Stimulated activated CD4-positive, alpha-beta T cell treated with anti-CD3 and anti-CD28 coated beads, TNF-alpha, amount 100 ng/mL, for 24 hours (primary cell): ENCODE results near the gene FAM20A.

ENCODE experiments used
- DNase-seq, 3 experiments: peaks; one replicate each; pipeline ENCODE4 v3.0.0-alpha.2; 2020; ENCODE audit warnings: low read depth in 3 of 3

Gene FAM20A

DNA sequence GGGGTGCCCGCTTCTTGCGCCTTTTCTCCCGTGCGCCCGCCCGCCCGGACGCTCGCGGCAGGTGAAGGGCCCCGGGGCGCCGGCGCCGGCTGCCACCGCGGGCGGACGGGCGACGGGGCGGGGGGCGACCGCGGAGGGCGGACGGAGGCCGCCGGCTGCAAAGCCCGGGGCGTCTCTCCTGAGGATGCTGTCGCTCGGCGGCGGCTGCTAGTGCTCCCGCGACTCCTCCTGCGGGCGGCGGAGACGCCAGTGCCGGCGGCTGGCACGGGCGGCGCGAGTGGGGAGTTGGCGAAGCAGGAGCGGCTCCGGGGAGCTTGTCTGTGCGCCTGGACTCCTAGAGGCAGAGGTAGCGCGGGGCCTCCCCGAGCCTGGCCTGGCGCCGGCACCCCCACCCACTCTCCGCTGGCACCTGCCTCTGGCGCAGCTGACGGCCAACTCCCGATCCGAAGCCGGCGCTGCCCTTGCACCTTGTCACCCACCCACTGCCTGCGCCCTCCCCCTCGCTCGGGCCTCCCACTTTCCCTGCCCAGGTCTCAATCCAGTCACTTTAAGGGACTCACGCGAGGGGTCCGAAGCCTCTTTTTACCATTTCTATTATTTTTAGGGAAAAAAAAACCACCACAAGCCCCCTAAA is at the start of gene FAM20A:
FAM20A (minus strand) TSS at position 437 of the 634 bp plus-strand sequence. CDS start 701 bp downstream, outside the sequence.
- DNase-seq = peak in 1 of 3 experiments; percentile 2

DNA sequence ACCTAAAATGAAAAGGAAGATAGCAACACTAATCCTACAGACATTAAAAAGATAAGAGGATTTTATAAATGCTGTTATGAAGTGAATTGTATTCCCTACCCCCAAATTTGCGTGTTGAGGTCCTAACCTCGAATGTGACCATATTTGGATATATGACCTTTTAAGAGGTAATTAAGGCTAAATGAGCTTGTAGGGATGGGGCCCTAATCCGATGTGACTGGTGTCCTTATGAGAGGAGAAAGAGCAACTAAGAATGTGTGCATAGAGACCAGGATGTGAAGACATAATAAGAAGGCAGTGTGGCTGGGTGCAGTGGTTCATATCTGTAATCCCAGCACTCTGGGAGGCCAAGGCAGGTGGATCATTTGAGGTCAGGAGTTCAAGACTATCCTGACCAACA is 48.2 kb upstream of the FAM20A start:
- no peak for DNase-seq

DNA sequence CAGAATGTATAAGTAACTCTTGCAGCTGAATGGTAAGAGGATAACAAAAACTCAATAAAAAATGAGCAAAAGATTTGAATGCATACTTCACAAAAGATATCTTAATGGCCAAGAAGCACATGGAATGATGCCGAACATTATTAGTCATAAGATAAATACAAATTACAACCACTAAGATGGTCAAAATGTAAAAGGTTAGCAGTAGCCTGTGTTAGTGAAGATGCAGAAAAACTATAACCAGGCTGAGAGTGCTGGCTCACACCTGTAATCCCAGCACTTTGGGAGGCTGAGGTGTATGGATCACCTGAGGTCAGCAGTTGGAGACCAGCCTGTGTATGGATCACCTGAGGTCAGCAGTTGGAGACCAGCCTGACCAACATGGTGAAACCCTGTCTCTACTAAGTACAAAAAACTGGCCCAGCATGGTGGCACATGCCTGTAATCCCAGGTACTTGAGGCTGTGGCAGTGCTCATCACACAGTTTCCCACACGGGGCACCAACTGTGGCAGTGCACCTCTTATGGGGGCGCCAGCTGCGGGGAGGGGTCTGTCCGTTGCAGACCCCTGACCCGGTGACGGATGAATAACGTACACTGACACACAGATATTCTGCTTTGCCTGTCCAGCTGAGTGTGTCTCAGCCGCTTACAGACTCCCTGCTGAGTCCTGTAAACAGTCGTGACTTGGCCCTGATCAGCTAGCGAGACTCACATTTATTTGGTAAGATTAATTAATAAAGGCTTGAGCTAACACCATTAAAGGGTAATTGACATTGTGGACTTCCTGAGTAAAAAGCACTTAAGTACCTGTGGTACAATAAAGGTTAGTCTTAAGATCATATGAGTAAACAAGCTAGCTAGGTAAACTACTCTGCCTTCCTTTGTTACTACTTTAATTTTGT is 45.7 kb upstream of the FAM20A start:
- DNase-seq = no peak

DNA sequence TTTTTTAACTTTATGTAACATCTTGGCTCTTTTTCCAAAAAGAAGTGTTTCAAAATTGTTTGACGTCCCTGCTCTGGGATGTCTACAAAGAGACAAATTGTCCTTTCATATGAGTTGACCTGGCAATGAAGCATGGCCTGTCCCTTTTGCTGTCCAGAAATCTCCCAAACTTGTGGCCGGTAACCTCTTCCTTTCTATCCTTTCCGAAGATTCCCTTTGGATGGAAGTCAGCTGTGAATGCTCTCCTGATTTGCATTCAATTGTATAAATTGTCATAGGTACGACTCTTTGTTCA is 40.9 kb upstream of the FAM20A start:
- DNase-seq = no peak

DNA sequence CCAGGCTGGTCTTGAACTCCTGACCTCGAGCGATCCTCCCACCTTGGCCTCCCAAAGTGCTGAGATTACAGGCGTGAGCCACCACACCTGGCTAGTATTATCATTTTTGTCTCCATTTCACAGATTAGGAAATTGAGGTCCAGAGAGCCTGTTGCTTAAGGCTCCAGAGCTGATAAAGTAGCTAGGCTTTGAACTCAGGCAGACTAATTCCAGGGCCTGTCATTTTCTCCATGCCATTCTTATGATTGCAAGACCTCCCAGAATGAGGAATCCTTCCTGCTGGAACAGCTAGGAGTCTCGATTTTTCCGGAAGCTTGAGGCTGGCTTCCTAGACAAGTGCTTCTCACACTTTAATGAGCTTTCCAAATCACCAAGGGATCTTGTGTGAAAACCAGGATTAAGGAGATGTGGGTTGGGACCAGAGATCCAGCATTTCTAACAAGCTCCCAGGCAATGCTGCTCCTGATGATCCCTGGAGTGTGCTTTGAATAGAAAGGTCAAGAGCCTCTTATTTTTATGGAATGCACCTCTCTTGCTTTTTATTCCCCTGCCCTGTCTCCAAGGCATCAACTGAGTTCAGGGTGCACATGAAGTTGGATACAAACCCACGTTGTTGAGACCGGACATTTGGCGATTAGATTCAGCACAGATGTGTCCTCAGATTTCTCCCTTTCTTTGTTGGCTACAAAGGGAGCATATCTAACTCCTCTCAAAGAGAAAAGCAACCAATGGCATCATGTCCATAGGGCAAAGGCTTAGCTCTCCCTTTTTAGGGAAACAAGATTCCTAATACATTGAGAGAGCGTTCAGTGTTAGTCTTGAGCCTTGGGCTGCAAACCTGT is 40.3 kb upstream of the FAM20A start:
- no peak for DNase-seq

DNA sequence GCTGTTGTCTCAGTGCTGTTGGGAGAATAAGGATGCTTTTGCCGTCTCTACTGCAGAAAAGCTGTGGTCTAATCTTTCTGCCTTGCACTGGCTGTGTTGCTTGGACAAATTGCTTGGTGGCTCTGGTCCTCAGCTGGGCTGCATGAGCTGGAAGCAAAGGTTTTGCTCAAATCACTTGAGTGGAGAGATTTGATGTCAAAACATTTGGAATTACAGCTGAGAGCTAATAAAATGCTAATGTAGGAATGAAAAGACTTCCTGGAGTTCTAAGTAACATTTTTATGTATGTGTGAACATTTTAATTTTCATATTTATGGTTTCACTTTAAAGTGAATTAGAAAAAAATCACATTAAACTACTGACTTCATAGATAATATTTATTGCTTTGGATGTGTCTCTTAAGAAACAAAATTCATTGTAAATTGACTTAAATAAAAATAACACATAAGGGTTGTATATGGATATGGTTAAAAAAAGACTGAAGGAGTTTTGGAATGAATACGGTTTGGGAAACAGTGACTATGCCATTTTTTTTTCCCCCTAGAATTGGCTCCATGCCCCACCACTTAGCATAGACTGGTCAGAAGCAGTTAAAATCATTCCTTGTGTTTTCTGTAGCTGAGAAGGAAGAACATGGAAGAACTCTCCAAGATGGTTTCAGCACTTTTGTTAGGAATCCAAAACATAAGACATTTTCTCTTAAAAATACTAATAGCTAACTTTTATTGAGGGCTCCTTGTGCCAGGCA is 39.2 kb upstream of the FAM20A start:
- no peak for DNase-seq

DNA sequence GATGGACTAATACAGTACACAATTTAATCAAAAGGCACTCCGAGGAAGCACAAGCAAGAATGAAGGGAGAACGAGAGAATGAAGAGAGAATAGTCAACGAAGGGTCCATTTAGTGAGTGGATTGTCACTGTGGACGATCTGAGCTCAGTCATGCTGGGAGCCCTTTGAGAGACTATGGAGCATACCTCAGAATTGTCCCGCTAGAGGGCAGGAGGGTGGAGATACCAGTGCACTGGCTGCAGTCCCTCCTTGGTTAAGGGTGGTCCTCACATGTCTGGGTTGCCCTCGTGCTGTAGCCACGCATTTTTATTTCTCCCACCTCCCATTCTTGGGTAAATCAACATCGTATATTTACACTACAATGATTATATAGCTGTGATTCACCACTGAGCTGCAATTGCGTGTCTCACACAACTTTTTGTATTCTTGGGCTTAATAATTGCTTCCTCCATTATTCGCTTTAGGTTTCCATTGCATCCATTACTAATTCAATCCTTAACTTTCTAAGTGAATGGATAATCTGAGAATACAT is 33.2 kb upstream of the FAM20A start:
- no peak for DNase-seq

DNA sequence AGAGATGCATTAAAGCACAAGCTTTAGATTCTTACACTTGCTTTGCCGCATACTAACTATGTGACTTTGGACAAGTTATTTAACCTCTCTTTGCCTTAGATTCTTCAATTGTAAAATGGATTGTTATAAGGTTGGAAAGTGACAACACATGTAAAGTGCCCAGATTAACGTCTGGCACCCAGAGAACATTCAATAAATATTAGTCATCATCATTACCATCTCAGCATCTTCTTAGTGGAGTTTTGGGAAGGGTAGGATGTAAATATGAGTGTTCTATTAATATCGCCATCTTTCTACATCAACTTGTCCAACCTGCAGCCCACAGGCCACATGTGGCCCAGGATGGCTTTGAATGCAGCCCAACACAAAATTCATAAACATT is 27.4 kb upstream of the FAM20A start:
- DNase-seq = no peak

DNA sequence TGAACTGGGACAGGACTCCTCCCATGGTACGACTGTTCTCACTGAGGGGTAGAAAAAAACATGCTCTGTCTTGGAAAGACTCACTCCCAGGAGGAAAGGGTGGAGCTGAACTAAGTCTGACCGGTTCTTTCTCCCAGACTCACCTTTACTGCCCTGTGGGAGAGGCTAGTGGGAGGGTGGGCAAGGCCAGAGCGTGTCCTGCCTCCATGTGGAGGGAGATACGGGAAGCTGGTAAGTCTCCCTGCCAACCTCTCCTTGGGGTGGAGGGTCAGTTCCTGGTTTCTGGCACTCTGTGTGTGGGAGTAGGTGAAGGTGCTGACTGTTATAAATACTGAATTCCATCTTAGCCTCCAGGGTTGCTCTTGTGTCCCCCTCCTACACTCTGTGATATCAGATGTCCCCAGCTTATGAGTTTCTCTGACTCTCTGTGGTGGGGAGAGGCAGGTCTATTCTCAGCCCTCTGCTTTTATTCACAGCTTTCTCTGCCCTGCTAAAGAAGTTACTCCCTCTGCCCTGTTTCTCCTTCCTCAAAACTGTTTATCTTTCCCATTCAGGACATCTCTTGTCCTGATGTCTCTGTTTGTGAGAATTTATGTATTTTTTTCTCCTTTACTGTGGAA is 26.9 kb upstream of the FAM20A start:
- DNase-seq = no peak

DNA sequence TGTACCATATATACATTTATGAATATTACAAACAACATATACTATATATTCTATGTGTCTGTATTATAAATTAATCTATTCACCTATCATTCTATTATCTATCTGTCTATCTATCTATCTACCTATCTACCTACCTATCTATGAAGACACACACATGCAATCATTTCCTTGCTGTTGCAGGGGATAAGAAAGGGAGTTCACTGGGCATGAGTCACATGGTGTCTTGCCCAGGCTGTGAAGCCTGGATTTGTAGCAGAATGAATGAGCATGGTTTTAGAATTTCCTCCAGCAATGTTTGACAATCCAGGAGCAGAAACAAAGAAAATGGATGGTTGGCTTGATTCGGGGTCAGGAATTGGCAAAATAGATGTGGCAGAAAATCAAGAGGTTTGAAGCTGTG is 23.2 kb upstream of the FAM20A start:
- DNase-seq = no peak

DNA sequence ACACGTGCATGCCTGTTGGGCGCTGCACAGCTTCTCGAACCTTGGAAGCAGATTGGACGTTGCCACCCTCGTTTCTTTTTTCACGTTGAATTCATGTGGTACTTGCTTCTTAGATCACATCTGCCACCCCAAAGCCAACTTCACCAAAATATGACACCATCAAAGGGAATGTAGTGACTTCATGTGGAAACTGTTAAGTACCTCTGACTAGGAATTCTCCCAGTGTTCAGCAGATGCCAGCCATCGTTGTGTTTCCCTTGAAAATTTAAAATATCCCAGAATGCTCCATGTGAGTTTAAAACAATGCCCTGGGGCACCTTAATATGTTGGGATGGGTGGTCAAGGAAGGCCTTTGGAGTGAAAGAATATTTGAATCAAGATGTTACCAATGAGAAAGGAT is 22.6 kb upstream of the FAM20A start:
- DNase-seq = no peak

DNA sequence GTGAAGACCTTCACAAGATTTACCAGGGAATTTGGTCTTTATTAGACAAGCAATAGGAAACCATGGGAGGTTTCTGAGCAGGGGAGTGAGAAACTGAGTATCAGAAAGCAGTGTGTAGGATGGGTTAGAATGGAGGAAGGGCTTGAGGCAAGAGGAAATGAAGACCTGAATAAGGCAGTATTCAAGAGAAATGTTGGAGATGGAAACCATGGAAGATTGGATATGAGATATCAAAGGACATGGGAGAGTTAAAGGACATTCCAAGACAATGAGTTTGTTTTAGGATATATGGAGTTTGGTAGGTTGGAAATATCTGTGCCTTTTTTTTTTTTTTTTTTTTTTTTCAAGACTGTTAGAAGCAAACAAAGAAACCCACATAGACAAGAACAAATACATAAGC is 21.3 kb upstream of the FAM20A start:
- no peak for DNase-seq

DNA sequence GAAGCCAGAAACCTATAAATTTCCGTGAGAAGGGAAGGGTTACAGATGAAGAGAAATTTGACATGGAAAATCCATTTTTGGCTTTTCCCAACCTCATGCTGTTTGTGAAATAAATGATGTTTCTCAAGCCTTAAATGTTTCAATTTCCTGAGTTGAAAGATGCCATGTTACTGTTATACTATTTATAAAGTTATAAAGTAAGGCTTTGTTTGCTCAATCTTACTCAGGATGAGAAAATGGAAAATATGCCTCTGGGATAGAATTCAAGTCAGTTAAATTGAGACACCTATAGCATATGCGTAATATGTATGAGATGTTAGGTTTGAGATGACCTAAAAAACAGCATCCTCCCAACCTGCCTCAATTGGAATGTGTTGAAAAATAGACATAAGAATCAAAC is 19.9 kb upstream of the FAM20A start:
- DNase-seq = no peak

DNA sequence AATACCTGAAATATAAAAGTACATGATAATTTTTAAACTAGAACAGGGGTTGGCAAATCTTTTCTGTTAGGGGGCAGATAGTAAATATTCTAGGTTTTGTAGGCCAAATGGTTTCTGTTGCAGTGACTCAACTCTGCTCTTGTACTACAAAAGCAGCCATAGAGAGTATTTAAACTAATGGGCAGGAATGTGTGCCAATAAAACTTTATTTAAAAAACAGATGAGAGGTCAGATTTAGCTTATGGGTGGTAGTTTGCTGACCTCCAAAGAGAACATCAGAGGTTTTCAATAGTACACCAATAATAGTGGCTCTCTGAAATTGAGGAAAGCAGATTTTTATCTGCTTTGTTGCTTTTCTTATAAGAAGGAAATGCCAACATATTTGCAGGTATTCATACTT is 15.2 kb upstream of the FAM20A start:
- DNase-seq = no peak

DNA sequence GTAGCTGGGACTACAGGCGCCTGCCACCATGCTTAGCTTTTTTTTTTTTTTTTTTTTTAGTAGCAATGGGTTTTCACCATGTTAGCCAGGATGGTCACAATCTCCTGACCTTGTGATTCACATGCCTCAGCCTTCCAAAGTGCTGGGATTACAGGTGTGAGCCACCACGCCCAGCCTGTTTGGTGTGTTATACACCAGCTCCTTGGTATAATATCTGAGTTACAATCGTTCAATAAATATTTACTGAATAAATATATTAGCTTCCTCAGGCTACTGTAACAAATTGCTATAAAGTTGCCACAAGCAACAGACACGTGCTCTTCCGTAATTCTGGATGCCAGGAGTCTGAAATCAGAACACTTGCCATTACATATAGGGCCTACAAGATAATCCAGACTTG is 13.6 kb upstream of the FAM20A start:
- no peak for DNase-seq

DNA sequence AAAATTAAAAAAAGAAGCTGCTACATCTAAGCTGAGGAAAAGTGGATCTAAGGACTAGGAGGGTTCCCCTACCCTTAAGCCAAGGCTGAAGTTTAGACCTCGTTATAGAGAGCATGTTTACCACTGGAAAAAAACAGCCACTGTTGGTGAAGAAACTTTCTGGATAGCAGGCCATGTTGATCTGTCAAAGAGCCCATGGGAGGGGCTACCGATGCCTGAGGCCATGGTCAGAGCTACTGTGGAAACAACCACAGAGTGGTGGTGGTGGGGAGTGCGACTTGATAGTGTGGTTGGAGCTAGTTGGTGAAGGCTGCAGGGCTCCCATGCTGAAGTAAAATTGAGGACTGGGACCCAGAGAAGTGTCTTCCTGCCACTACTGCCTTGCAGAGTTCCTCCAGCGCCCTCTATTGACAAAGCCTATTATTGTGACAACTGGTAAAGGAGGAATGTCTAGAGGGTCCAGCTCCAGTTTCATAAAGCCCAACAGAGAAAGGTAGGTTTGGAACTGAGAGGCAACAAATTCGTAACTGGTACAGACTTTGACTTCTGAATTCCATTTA is 12.7 kb upstream of the FAM20A start:
- DNase-seq = no peak

DNA sequence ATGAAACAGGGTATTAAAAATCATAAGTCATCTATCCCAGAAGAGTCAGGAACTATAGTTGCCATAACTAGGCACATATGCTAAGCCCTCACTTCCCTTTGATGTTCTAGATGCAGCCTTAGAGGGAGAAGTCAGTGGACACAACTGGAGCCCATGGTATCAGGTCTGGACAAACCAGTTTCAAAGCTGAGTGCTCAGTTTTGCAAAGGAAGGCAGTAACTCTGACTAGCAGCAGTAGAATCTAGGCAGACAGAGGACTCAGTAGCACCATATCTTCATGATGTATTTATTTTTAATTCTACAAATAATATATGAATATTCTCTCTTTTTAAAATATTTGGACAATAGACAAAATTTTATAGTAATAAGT is 11.7 kb upstream of the FAM20A start:
- DNase-seq = no peak

DNA sequence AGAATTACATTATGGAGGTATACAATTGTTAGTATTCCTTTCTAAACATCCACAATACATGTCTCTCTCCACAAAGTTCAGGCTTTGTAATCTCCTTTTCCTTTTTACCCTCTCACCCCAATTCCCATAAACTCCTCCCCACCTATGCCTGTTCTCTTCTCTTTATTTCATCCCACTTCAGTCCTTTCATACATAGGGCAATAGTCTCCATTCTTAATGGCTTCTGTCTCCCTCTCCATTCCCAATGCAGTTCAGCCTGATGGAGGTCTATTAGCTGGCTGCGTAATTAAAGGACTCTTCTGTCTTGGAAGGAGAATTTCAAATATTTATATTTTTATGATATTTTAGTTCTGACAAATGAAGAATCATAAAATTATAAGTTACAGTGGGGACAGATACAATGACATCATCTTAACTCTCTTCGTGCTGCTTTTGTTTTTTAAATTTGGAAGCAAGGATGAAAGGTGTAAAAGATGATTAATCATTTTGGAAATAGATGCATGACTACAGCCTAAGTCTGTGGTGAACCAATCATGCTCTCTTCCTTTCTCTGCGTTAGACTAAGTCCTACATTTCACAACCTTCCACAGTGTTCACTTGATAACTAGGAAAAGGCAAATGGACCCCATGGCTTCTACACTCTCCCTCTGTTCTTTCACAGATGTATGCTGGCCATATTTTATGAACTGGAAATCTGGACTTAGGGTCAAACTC is 11.2 kb upstream of the FAM20A start:
- no peak for DNase-seq

DNA sequence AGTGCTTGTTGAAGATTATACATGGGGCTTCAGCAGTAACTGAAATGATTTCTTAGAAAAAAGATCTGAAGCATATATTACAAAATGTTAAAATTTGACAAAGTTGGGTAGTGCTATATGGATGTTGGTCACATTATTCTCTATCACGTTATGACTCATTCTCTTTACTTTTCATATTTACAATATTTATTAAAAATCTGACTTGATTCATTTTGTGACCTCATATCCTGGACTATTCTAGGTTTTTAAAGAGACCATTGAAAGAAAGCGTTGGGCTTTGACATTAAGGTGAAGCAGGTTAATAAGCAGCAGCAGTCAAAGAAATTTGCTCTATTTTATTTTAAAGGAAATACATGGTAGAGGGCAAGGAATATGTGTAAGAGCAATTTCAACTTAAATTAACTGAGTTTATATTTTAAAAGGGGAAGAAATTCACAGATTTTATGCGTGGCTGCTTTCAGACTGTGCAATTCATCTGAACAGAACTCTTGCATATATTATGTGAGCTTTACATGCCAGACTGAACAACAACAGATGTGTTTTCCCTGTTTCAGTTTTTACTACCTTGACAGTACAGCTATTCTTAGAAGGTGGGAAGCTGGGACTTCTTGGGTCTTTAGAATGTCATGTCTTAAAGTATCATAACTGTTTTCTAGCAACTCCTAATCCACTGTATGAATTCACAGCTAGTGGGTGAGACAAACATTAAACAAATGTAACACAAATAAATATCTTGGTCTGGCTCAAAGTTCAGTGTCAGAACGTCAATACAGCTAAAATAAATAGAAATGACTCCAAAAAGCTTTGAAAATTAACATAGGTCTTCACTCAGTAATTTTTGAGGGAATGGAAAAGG is 10.4 kb upstream of the FAM20A start:
- DNase-seq = no peak
